Duodenal mucosa (tissue), 2 donors: ENCODE data around the gene FBLIM1.
A peak's percentile ranks its signal among the peaks of the same experiment; 100 is the strongest.

Experiments
- H3K27ac ChIP-seq: one replicate; pipeline ENCODE4 v1.7.0; 2013; ENCODE audit warnings: low read depth, low read length
- H3K27me3 ChIP-seq, 2 donors: one replicate each; pipeline ENCODE4 v1.7.0; 2013; ENCODE audit warnings: low read length in 2 of 2, control low read depth in 1 of 2; ENCODE audit not compliant: insufficient read depth in 2 of 2, control insufficient read depth in 1 of 2
- H3K36me3 ChIP-seq, 2 donors: one replicate each; pipeline ENCODE4 v1.7.0; 2013; ENCODE audit warnings: low read length in 2 of 2, control low read depth in 1 of 2; ENCODE audit not compliant: insufficient read depth in 2 of 2, control insufficient read depth in 1 of 2
- H3K4me1 ChIP-seq, 2 donors: one replicate each; pipeline ENCODE4 v1.7.0; 2013; ENCODE audit warnings: low read length in 2 of 2, control low read depth in 1 of 2; ENCODE audit not compliant: insufficient read depth in 2 of 2, control insufficient read depth in 1 of 2
- H3K4me3 ChIP-seq, 2 donors: one replicate each; pipeline ENCODE4 v1.7.0; 2013; ENCODE audit warnings: low read length in 2 of 2, low read depth in 1 of 2
- H3K9ac ChIP-seq, 2 donors: one replicate each; pipeline ENCODE4 v1.7.0; 2013; ENCODE audit warnings: low read length in 2 of 2, low read depth in 1 of 2
- H3K9me3 ChIP-seq, 2 donors: one replicate each; pipeline ENCODE4 v1.7.0; 2013; ENCODE audit warnings: low read length in 2 of 2, control low read depth in 1 of 2; ENCODE audit not compliant: control insufficient read depth in 1 of 2

The FBLIM1 gene

DNA sequence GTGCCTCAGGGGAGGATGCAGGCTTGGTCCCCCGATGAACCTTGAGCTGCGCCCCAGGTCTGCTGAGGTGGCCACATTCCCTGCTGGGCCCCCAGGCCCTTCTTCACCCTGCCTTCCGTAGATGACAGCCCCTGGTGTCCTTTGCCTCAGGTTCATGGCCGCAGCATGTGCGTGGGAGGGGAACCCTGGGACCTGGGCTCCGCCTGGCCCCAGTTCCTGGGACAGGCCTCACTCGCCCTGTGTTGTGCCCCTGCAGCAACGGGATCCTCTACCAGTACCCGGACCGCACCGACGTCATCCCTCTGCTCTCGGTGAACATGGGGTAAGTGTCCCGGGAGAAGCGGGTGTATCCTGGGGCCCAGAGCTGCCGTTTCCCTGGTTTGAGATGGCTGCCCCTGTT, 27.7 kb upstream of the FBLIM1 start:
- H3K9me3 ChIP-seq = no peaks in the 10 kb centered on the region
- no peaks in the 10 kb centered on the region for H3K27me3 ChIP-seq
- H3K27ac ChIP-seq = no peak overlapping the region
- peaks cover 54 to 83% of the 10 kb centered on the region in 2 donors for H3K36me3 ChIP-seq
- no peak overlapping the region for H3K4me3 ChIP-seq
- H3K9ac ChIP-seq = no peak overlapping the region
- H3K4me1 ChIP-seq = peaks cover 13 to 16% of the 10 kb centered on the region in 2 donors

DNA sequence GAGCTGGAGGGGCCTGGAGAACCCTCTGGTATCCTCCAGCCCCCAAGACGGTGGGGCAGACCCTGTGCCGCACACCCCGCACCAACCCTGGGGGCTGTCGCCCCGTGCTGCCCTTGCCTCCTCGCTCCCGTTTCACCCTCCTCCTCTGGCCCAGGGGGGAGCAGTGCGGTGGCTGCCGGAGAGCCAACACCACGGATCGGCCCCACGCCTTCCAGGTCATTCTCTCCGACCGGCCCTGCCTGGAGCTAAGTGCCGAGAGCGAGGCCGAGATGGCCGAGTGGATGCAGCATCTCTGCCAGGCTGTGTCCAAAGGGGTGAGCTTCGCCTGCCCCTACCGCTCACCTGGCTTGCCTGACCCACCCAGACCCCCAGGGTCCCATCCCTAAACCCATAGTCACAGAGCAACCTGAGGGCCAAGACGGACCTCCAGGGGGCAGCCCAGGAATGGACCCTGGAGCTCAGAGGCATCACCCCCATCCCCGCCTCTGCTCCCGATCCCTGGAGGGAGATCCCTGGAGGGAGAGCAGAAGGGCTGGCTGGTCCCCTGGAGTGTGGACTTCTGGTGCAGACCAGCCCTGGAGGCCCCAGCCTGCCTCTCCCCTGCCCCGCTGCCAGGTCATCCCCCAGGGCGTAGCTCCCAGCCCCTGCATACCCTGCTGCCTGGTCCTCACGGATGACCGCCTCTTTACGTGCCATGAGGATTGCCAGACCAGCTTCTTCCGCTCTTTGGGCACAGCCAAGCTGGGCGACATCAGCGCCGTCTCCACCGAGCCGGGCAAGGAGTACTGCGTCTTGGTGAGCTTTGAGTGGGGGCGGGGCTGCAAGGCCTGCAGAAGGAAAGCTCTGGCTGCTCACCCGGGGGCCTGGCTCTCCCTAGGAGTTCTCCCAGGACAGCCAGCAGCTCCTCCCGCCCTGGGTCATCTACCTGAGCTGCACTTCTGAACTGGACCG, 26.6 kb upstream of the FBLIM1 start:
- peaks cover 47 to 72% of the 10 kb centered on the region in 2 donors for H3K36me3 ChIP-seq
- H3K4me3 ChIP-seq = no peak overlapping the region

DNA sequence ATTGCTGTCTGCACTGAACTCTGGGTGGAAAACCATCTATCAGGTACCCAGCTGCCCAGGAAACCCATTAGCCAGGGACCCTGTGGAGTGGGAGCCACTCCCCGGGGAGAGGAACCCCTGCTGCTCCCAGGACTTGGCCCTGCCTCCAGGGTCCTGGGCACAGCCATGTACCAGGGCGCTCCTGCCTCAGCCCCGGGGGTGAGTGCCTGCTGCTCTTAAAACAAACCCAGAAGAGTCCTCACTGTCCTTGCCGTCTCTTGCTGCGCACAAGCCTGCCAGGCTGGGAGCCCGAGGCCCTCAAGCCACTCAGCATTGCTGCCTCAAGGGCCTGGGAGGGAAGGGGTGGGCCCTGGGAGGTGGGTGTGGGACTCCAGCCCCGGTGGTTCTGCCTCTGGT, 25.9 kb upstream of the FBLIM1 start:
- no peak overlapping the region for H3K9ac ChIP-seq
- H3K27me3 ChIP-seq = no peaks in the 10 kb centered on the region
- H3K4me3 ChIP-seq = no peak overlapping the region
- H3K4me1 ChIP-seq = peaks cover 15 to 27% of the 10 kb centered on the region in 2 donors
- H3K36me3 ChIP-seq = peaks cover 42 to 65% of the 10 kb centered on the region in 2 donors
- H3K27ac ChIP-seq = no peak overlapping the region
- H3K9me3 ChIP-seq = no peaks in the 10 kb centered on the region

More for the DNA sequence above, 26.6 kb upstream of the FBLIM1 start:
- no peak overlapping the region for H3K27ac ChIP-seq
- no peak overlapping the region for H3K9ac ChIP-seq
- no peaks in the 10 kb centered on the region for H3K27me3 ChIP-seq
- peaks cover 13 to 23% of the 10 kb centered on the region in 2 donors for H3K4me1 ChIP-seq
- no peaks in the 10 kb centered on the region for H3K9me3 ChIP-seq

DNA sequence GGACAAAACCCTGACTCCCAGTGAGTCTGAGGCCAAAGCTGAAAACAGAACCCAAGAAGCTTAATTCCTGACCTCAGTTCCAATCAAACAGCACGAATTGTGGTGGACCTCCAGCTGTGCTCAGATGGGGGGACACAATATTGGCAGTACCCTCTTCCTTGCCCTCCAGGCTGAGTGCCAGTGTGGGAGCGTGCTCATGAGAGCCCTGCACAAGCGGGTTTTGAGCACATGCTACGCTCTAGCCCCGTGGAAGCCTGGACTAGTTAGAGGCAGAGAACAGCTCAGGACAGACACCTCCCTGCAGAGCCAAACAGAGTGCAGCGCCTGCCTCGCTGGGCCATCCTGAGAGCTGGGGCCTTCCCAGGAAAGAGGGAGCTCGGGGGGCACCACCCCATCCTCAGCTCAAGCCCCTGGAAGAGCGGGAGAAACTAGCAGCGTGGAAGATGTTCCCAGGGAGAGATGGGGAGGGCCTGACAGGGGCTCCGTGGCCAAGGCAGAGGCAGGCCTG, 25.3 kb upstream of the FBLIM1 start:
- H3K36me3 ChIP-seq = peaks cover 36 to 59% of the 10 kb centered on the region in 2 donors
- H3K4me1 ChIP-seq = peaks cover 21 to 33% of the 10 kb centered on the region in 2 donors
- H3K4me3 ChIP-seq = no peak overlapping the region
- H3K27ac ChIP-seq = no peak overlapping the region
- no peak overlapping the region for H3K9ac ChIP-seq
- no peaks in the 10 kb centered on the region for H3K9me3 ChIP-seq
- H3K27me3 ChIP-seq = no peaks in the 10 kb centered on the region

DNA sequence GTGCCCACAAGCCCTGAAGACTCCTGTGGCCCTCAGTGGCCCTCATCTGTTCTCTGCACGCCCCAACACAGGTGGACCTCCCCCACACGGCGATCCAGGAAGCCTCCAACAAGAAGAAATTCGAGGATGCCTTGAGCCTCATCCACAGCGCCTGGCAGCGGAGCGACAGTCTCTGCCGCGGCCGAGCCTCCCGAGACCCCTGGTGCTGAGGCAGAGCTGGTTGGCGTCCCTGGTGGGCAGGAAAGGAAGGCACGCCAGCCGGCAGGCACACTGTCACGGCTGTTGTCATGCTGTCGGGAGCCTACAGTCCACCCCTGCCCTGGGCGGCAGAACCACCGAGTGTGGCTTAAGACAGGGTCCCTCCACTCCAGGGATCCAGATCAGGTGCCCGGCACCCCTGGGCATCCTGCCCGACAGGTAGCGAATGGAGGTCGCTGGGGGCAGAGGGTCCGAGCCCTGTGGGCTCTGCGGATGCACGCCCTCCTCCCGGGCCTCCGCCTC, 24.8 kb upstream of the FBLIM1 start:
- Histone ChIP-seq H3K36me3 (peaks cover 31 to 54% of the 10 kb centered on the region in 2 donors), H3K27ac (no peak overlapping the region), H3K9ac (no peak overlapping the region), H3K4me1 (peaks cover 23 to 38% of the 10 kb centered on the region in 2 donors), H3K9me3 (no peaks in the 10 kb centered on the region), H3K27me3 (no peaks in the 10 kb centered on the region), H3K4me3 (no peak overlapping the region)

DNA sequence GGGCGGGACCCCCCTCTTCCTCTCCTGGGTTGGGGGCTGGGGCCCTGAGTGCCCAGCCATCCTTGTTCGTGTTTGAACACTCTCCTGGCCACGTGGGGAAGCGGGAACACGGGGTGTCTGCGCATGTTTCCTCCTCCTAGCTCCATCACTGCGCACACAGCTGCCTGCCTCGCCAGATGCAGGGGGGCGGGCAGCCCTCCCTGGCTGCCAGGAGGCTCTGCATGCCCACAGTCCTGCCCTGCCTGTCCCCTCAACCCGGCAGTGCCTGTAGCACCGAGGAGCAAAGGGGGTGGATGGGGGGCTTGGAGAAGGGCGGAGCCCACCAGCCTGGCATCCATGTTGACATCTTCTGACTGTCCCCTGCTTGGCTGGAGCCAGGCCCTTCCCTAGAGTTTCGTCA, 24.3 kb upstream of the FBLIM1 start:
- Histone ChIP-seq H3K27me3 (no peaks in the 10 kb centered on the region), H3K4me3 (no peak overlapping the region), H3K36me3 (peaks cover 27 to 51% of the 10 kb centered on the region in 2 donors), H3K4me1 (peaks cover 23 to 41% of the 10 kb centered on the region in 2 donors), H3K9me3 (no peaks in the 10 kb centered on the region), H3K9ac (peak overlapping the region in 1 of 2 donors; percentile 12), H3K27ac (no peak overlapping the region)

DNA sequence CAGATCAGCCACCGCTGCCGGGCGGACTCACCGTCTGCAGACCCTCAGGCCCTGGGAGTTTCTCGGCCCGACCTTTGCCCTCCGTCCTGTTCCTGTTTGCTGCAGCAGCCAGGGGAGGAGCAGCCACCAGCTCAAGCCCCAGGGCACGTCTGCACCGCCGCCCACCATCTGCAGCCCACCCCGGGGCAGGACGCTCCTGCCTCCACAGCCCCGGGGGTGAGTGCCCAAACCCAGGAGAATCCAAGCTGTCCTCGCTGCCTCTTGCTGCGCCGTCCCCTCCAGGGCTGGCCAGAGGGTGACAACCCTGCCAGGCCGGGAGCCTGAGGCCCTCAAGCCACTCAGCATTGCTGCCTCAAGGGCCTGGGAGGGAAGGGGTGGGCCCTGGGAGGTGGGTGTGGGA, 23.7 kb upstream of the FBLIM1 start:
- peak overlapping the region in 1 of 2 donors; percentile 8 for H3K4me3 ChIP-seq
- no peaks in the 10 kb centered on the region for H3K9me3 ChIP-seq
- peaks cover 21 to 50% of the 10 kb centered on the region in 2 donors for H3K36me3 ChIP-seq
- peak overlapping the region; percentile 85 for H3K27ac ChIP-seq
- peaks cover 23 to 46% of the 10 kb centered on the region in 2 donors for H3K4me1 ChIP-seq
- H3K27me3 ChIP-seq = no peaks in the 10 kb centered on the region
- peak overlapping the region; percentile 49 to 76 for H3K9ac ChIP-seq

DNA sequence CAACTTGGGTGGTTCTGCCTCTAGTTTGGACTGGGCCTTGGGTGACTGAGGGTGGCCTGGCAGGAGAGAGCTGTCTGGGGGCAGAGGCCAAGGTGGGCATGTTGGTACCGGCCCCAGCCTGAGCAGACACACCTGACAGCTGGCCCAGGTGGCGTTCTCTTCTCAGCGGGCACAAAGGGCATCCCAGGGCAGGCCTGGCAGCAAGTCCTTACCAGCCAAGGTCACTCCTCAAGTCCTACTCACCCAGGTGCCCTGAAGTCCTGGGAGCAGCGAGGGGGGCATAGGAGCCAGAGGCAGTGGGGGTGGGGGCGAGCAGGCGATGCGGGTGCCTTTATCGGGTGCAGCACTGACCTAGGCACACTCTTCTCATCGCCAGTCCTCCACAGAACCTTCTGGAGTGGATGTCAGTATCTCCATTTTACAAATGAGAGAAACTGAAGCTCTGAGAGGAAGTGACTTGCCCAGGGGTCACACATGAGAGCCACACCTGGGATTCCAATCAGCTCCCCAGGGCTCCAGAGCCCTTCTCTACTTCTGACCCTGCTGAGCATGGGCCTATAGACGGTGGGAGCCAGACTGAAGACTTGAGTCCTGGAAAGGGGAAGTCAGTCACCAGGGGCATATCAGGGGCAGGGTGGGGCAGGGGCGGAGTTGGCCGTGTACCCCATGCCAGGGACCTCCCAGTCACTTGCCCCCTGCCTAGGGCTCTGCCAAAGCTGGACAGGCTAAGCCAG, 23.1 kb upstream of the FBLIM1 start:
- peaks cover 21 to 48% of the 10 kb centered on the region in 2 donors for H3K36me3 ChIP-seq

DNA sequence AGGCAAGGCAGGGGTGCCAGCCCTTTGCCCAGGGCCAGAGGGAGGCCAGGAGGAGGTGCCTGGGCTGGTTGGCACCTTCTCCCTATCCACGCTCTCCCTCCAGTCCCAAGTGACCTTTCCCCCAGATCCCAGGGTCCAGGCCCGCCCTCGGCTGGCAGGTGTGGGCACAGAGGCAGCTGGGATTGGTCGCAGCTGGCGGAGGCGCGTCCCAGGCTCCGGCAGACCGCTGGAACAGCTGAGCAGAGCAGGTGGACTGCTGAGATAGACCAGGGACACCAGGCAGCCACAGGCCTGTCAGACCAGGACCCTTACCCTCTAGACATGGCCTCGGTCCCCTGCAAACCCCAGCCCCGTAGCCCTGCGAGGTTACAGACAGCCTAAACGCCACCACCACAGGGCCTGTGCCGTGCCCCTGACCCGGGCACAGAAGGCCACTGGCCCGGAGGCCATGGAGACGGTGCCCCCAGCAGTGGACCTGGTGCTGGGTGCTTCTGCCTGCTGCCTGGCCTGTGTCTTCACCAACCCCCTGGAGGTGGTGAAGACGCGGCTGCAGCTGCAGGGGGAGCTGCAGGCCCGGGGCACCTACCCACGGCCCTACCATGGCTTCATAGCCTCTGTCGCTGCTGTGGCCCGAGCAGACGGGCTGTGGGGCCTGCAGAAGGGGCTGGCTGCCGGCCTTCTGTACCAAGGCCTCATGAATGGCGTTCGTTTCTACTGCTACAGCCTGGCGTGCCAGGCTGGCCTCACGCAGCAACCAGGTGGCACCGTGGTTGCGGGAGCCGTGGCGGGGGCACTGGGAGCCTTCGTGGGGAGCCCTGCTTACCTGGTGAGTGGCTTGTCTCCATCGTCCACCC, 22.3 kb upstream of the FBLIM1 start, which contains the start of gene SLC25A34:
Gene SLC25A34 (plus strand): TSS at position 221 of the 854 bp plus-strand sequence. CDS start 228 bp downstream, at position 449.
- H3K9me3 ChIP-seq = no peaks in the 10 kb centered on the region
- no peaks in the 10 kb centered on the region for H3K27me3 ChIP-seq
- peaks cover 15 to 40% of the 10 kb centered on the region in 2 donors for H3K36me3 ChIP-seq
- peaks cover 28 to 48% of the 10 kb centered on the region in 2 donors for H3K4me1 ChIP-seq
- H3K9ac ChIP-seq = peak within 1 kb of the TSS; percentile 76 to 79
- H3K4me3 ChIP-seq = peak within 1 kb of the TSS; percentile 55 to 70
- H3K27ac ChIP-seq = peak within 1 kb of the TSS; percentile 88

More for the DNA sequence above, 23.1 kb upstream of the FBLIM1 start:
- Histone ChIP-seq H3K4me3 (peak overlapping the region in 1 of 2 donors; percentile 8), H3K4me1 (peaks cover 23 to 48% of the 10 kb centered on the region in 2 donors), H3K9me3 (no peaks in the 10 kb centered on the region), H3K9ac (peak overlapping the region; percentile 49 to 76), H3K27ac (peak overlapping the region; percentile 85), H3K27me3 (no peaks in the 10 kb centered on the region)
